ENCODE data around the gene FAM162B.
"Not testable (repeated sequence)": the region's sequence is repeated elsewhere in the genome, so short reads cannot be mapped to it uniquely, and the experiment has no call there.

FAM162B gene

GRCh38 chr6:116764961-116765841, at the start of gene FAM162B:
FAM162B (minus strand) TSS chr6:116765719; CDS start chr6:116765576, 143 bp downstream.
- DNase-seq (ENCODE audit: low read depth), result no peak

GRCh38 chr6:116812051-116812650, 46.6 kb upstream of the FAM162B start:
- no peak for DNase-seq (ENCODE audit: low read depth)

- DNase-seq (ENCODE audit: low read depth), result no peak
These were observed 36.5 kb upstream of the FAM162B start for GRCh38 chr6:116801971-116802370.

GRCh38 chr6:116799945-116800344, 34.4 kb upstream of the FAM162B start:
- DNase-seq (ENCODE audit: low read depth), result no peak

GRCh38 chr6:116797585-116797984, 32.1 kb upstream of the FAM162B start:
- no peak for DNase-seq (ENCODE audit: low read depth)

GRCh38 chr6:116793224-116793623, 27.7 kb upstream of the FAM162B start:
- no peak for DNase-seq (ENCODE audit: low read depth)

GRCh38 chr6:116783852-116784251, 18.3 kb upstream of the FAM162B start:
- DNase-seq (ENCODE audit: low read depth), result no peak

GRCh38 chr6:116779573-116780164, 14.2 kb upstream of the FAM162B start:
- no peak for DNase-seq (ENCODE audit: low read depth)

- DNase-seq (ENCODE audit: low read depth), result no peak
These were observed 8.4 kb upstream of the FAM162B start for GRCh38 chr6:116773886-116774285.

- no peak for DNase-seq (ENCODE audit: low read depth)
These were observed 6.9 kb upstream of the FAM162B start for GRCh38 chr6:116772450-116772849.

GRCh38 chr6:116767715-116768114, 2.2 kb upstream of the FAM162B start:
- DNase-seq (ENCODE audit: low read depth), result no peak

GRCh38 chr6:116766506-116767176, 1.1 kb upstream of the FAM162B start:
- no peak for DNase-seq (ENCODE audit: low read depth)

- DNase-seq (ENCODE audit: low read depth), result no peak
These were observed 924 bp downstream of the FAM162B start for GRCh38 chr6:116764629-116764960.

- no peak for DNase-seq (ENCODE audit: low read depth)
These were observed 1.5 kb downstream of the FAM162B start for GRCh38 chr6:116763906-116764628.

- no peak for DNase-seq (ENCODE audit: low read depth)
These were observed 2.5 kb downstream of the FAM162B start for GRCh38 chr6:116763048-116763447.

- DNase-seq (ENCODE audit: low read depth), result no peak
These were observed 3.3 kb downstream of the FAM162B start for GRCh38 chr6:116762235-116762634.

GRCh38 chr6:116761779-116762178, 3.7 kb downstream of the FAM162B start:
- no peak for DNase-seq (ENCODE audit: low read depth)

- no peak for DNase-seq (ENCODE audit: low read depth)
These were observed 20.3 kb downstream of the FAM162B start for GRCh38 chr6:116745176-116745575.

GRCh38 chr6:116741571-116741970, 23.9 kb downstream of the FAM162B start:
- DNase-seq (ENCODE audit: low read depth), result no peak

- DNase-seq (ENCODE audit: low read depth), result not testable (repeated sequence)
These were observed 25.0 kb downstream of the FAM162B start for GRCh38 chr6:116740486-116740885.

- DNase-seq (ENCODE audit: low read depth), result no peak
These were observed 28.5 kb downstream of the FAM162B start for GRCh38 chr6:116737004-116737403.

- no peak for DNase-seq (ENCODE audit: low read depth)
These were observed 35.0 kb downstream of the FAM162B start for GRCh38 chr6:116730513-116730912.

All from stimulated activated CD8-positive, alpha-beta memory T cell treated with anti-CD3 and anti-CD28 coated beads, Interleukin-15, amount 100 ng/mL, for 24 hours (primary cell).